GM19193 (cell line): ENCODE results near the gene RTL5.

Source experiments
- POLR2A ChIP-seq: IDR thresholded peaks from 4 replicates; pipeline ENCODE4 v1.6.1; 2011; ENCODE audit not compliant: insufficient read depth, insufficient read length; ENCODE audit errors: extremely low read depth

Gene RTL5

DNA sequence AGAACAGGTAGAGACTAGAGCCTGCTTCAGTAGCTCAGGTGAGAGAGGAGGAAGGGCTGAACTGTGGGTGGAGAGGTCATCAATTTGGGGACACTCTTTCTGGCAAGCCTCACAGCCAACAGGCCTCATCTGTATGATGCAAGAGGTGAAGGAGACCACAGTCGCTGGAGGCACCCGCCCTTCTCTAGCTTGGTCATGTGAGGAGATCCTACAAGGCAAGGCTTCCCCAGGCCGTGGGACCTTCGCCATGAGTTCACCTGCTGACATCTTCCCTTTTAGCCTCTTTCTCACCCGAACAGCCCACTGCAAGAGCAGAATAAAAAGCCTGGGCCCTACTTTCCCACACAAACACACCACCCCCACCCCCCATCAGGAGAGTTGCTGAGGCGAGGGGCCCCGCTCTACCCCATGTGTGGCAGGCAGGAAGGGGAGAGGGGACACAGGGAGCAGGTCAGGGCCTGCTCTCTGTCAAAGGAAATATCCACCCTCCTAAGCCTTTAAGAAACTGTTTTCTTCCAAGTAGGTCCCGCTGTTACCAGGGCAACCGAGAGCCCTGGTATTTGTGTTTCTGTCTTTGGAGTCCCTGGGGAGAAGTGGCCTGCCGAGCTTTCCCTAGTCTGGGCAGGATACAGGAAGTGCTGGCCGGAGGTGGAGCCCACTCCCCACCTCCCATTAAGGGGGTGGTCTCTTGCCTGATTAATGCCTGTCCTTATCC, 8.1 kb downstream of the RTL5 start:
- TF ChIP-seq POLR2A = no peak

GRCh38 chrX:72122621-72123337, 8.9 kb downstream of the RTL5 start:
- no peak for TF ChIP-seq POLR2A

DNA sequence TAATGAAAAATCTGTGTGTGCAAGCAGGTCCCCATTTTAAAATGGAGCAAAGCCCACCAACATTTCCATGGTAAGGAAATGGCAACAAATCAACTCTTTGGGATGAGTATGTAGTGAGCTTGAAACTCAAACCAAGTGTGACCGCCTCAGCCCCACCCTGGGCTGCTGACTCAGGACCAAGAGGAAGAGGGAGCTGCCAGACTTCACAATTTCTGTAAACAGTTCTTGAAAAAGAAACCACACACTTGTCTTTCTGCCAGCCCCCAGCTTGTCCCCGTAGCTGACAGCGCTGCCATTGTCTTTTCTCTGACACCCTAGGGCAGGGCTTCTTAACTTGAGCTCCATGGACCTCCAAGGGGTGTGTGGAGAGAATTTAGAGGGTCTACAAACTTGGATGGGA, 10.3 kb downstream of the RTL5 start:
- TF ChIP-seq POLR2A = no peak

GRCh38 chrX:72120837-72121236, 10.9 kb downstream of the RTL5 start:
- TF ChIP-seq POLR2A = no peak

GRCh38 chrX:72117636-72118210, 14.0 kb downstream of the RTL5 start:
- no peak for TF ChIP-seq POLR2A

DNA sequence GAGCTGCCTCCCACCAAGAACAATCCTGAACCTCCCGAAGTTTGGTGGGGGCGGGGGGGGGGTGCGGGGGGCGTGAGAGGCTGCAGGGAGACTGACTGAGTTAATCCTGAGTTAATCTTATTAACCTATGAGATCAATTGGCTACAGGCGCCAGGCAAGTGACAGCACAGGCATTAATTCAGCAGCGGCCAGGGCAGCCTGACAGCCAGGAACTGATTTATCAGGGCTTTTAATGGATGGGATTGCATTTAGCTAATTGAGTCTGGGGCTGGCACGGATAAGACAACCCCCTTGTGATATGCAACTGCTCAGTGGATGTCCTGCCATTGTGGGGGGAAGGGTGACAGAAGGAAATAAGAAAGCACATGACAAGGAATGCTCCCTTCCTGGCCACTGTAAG, 16.3 kb downstream of the RTL5 start:
- TF ChIP-seq POLR2A = no peak

DNA sequence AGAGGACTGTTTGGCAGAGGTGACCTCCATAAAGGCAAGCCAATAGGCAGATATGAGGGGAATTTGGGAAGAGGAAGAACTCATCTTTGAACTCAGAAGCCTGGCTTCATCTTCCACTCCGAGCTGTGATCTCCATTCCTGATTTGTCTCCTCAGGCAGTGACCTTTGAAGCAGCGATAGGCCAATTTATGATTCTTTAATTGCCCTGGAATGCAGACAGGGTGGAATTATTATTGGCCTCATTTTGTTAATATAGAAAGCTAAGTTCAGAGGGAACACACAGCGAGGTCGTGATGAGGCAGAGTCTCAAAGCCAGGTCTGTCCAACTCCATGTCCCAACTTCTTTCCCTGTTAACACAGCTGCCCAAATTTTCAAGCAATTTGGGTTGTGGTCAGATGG, 16.9 kb downstream of the RTL5 start:
- TF ChIP-seq POLR2A = no peak

- TF ChIP-seq POLR2A = no peak
These were observed 17.4 kb downstream of the RTL5 start for GRCh38 chrX:72114306-72114705.

DNA sequence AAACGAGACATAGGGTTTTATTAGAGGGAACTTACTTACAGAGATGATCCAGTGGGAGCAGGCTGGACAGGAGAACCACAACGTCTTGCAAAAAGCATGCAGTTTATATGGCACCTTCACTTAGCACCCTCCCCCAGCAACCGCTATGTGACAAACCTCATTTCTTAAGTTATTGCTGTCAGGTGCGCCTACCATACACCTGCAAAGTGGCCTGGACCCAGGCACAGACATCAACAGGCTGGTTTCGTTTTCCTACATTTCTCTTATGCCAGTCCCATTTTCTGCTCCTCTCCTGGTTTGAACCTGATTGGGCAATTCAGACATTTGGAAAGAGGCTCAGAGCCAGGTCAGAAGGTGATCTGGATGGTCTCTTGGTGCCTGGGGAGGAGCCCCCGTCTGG, 18.3 kb downstream of the RTL5 start:
- no peak for TF ChIP-seq POLR2A

GRCh38 chrX:72110876-72111708, 20.6 kb downstream of the RTL5 start:
- no peak for TF ChIP-seq POLR2A

DNA sequence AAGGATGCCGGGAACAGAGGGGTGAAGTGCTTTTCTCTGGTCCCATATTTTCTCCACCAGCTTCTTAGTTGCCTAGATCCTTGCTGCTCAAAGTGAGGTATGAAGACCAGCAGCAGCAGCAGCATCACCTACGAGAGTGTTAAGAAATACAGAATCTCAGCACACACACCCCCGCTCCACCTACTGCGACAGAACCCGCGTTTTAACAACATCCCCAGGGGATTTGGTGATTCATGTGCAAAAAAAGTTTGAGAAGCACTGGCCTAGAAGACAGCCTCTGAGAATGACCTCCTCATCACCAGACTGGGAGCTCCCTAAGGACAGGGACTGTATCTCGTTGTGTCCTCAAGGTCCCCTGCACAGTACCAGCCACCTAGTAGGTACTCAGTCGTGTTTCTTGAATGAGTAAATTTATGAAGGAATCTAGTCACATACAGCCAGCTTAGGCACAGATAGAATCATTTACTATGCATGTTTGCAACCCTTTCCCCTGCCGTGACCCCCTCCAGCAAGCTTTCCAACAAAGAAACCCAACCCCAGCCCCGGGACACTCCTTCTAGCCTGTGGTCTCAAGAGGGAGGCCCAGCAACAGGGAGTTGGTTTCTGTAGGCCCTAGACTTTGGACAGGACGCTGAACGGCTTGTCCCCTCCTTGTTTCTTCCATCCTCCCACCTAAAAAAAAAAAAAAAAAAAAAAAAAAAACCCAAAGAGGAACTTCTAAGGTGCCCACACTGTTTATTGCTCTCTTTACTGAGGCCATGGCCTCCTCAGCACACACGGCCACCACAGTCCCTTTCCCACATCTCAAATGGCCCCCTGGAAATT, 21.5 kb downstream of the RTL5 start:
- TF ChIP-seq POLR2A = no peak

DNA sequence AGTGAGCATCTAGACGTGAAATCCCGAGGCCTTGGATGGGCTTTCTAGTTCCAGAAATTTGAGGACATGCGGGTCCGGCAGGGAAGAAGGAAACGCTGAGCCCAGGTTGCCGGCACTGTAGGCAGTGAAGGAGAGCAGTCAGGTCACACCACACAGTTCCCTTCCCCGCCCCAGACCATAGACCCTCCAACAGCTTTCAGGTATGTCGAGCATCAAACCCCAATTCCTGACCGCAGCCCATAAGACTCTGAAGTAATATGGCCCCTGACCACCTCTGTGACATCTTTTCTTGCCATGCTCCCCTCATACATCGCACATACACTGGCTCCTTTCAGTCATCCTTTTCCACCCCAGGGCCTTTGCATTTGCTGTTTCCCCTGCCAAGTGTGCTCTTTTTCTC, 23.0 kb downstream of the RTL5 start:
- TF ChIP-seq POLR2A = no peak

- no peak for TF ChIP-seq POLR2A
These were observed 23.7 kb downstream of the RTL5 start for GRCh38 chrX:72107841-72108595.

GRCh38 chrX:72107320-72107719, 24.4 kb downstream of the RTL5 start:
- no peak for TF ChIP-seq POLR2A
